NCI-H510A (cell line): ENCODE measurements around the gene ST3GAL4.
"Not testable (repeated sequence)": the region's sequence is repeated elsewhere in the genome, so short reads cannot be mapped to it uniquely, and the experiment has no call there.

Experiments
- DNase-seq: peaks from one replicate; lab custom pipeline; 2025; lab: John Stamatoyannopoulos, UW

Gene ST3GAL4

DNA sequence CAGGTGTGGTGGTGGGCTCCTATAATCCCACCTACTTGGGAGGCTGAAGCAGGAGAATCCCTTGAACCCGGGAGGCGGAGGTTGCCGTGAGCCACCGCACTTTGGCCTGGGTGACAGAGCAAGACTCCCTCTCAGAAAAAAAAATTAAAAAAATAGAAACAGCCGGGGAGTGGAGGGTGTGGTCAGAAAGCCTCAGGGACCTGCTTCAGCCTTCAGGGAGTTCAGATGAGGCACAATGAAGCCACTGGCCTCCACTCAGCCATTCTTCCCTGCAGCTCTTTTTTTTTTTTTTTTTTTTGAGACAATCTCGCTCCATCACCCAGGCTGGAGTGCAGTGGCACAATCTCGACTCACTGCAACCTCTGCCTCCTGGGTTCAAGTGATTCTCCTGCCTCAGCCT lies 8.5 kb upstream of the ST3GAL4 start:
- DNase-seq: not testable (repeated sequence)

DNA sequence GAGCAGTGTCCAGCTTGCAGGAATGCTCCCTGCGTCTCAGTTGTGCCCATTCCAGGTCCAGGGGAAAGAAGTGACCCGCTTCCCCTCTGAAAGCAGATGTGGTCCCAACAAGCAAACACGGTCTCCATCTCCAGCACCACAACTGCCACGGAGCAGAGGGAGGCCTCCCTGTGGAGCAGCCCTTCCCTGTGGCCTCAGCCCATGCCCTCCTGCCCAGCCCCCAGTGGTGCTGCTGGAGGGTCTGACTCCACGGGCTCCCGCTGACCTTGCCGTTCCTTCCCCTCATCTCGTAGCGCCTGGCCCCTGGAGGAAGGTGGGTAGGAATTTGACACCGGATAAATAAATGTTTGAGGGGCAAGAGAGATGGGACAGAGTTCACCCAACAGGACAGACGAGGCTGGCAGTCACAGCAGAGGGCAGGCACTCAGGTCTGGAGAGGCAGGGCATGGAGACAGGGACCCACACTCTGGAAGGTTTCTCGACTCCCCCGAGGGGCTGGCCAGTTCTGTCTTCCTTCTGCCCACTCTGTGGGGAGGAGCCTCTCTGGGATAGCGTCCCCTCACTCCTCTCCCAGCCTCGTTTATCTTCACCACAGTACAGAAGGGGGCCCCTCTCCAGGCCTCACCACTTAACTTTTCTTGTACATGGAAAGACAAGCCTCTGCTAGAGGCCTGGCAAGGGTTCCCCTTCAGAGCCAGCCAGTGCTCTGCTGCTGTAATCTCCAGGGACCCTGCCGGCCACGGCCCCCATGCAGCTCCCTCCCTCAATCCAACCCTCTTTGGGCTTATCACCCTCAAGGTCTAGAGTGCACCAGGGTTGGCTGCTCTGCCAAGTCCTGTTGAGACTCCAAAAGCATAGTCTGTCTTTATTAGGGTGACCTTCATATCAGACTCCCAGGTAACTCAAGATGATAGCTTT lies 7.5 kb upstream of the ST3GAL4 start:
- no peak for DNase-seq

DNA sequence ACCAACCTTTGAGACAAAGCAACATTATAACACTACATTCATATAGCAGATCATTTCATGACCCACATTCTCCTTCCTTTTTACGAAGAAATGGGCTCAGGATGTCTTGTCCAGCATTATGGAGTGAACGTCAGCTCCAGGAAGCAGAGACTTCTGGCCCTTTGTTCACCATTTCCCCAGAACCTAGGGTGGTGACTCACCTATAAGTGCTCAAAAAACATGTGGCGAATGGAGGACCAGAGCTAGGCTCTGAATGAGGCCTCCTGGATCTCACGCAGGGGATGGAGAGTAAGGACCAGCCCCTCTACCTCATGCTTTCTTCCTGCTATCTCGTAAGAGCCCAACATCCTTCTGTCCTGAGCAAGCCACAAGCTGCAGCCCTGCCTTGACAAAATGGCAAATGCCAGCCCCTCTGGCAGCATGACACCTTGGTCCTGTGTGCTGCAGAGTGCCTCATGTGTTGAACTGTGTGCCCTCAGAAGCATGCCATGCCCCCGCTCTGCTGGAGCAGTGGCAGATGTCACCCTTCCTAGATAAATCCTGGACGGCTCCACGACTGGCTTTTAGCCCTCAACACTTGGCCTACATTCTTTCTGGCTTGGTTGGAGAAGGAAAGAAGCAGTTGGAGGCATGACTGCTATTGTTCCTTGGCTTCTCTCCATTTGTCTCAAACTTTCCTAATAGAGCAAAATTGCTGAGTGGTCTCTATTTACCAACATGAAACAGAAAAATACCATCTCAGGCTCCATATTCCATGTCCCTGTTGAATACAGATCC lies 6.5 kb upstream of the ST3GAL4 start:
- no peak for DNase-seq

DNA sequence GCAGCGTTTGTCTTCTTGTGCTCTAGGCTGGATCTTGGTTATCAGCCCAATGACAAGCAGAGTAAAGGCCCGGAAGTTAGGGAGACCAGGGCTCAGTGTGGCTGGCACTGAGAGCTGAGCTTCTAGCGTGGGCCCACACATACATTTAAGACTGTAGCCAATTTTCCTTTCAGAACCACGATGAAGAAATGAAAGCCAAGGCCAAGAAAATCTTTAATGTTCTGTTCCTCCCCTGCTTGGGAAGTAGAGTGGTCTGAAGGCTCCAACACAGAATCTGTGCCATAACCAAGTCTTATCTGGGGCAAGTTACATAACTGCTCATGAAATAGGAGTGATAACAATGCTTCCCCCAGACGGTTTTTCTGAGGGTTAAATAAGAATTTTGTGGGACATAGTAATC lies 4.7 kb upstream of the ST3GAL4 start:
- no peak for DNase-seq

DNA sequence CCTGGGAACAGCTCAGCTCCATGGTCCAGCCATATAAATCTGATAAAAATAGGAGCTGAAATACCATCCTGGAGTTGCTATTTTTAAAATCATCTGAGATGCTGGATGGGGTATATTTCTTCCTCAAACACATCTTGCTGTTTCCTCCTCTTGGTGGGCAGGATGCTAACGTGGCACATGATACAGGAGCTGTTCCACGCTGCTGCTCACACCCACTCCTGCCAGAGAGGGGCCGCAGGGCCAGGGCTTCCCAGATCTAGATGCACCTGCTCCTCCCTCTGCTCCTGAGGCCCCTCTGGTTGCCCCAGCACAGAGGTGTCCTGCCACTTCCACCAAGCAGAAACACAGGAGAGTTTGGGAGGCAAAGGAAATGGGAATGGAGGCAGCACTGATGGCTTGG lies 3.3 kb upstream of the ST3GAL4 start:
- DNase-seq: no peak

DNA sequence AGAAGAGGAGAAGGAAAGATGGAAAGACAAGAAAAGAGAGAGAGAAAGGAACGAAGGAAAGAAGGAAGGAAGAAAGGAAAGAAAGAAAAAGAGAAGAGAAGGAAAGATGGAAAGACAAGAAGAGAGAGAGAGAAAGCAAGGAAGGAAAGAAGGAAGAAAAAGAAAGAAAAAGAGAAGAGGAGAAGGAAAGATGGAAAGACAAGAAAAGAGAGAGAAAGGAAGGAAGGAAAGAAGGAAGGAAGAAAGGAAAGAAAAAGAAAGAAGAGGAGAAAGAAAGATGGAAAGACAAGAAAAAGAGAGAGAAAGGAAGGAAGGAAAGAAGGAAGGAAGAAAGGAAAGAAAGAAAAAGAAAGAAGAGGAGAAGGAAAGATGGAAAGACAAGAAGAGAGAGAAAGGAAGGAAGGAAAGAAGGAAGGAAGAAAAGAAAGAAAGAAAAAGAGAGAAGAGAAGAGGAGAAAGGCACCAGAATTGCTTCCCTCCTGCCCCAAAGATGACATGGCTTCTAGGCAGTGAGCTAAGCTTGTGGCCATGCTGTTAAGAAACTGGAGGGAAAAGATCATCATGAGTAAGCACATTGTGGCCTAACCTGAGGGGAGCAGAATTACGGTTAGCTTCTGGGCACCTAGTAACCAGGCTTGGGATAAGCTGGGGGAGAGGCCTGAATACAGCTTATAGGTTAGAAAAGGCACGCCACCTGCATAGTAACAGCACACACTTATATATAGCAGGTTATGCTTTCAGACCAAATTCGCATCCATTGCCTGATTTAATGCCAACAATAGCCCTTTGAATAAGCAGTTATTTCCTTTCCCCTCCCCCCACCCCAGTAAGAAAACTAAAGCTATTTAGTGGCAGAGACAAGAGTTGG lies 2.3 kb upstream of the ST3GAL4 start:
- no peak for DNase-seq

DNA sequence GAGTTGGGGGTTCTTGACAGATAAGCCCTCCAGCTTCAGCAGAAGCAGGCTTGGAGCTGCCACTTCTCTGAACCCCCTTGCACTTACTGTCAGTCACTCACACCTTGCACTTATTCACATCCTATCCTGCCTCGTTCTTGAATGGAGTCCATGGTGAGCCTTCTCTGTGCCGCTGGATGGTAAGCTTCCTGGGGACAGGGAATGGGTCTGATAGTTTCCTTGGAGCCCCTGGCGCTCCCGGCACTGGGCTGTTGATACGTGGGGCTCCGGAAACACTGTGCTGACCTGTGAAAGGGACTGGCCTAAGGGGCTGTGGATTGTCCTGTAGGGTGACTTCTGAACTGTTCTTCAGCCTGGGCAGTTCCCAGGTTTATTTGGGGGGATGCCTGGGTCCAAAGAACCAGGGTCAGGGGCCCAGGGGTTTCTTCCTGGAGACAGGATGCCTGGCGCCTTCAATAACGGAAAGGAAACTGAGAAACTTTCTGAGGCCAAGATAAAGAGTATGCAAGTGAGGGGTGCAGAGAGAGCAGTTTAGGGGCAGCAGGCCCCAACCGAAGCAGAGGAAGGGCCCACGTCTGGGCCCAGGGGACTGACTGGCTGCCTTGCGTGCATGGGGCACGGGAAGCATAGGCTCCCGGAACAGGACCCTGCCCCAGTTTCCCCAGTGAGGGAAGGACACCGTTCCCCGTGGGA lies 709 bp upstream of the ST3GAL4 start:
- DNase-seq: no peak

DNA sequence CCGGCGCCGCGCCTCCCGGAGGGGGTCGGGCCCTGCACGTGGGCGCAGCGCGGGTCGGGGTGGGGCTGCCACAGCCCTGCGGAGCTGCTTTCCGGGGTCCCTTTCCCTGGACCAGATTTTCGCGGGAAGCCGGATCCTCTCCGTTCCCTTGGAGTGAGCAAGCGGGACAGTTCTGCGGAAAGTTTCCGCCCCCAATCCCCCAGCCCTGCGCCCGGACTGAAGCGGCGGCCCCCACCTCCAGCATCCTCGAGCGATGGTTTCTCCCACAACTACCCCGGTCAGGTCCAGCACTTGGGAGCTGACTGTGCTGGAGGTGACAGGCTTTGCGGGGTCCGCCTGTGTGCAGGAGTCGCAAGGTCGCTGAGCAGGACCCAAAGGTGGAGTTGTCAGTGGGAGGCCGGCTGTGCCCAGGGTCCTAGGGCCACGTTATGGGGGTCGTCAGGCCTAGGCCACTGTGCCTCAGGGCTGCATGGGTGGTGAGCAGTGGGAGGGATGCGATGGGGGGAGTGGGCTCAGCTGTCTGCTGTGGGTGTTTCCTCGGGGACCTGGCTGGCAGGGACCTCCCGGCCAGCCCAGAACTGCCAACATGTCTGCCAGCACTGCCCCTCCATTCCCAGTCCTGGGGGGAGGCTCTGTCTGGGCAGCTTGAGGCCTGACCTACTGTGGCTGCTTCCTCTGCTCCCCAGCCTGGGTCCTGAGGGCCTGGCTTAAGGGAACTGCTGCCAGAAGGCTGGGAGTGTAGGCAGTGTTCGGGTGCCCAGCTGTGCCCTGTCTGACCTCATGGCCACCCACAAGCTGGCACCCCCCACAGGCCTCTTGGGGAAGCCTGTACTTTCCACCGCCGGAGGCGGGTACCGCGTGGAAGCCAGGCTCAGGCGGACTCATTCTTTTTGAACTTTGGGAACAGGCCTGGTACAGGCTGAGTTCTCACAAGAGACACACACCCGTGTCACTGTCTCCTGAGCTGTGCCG lies 726 bp downstream of the ST3GAL4 start:
- DNase-seq: no peak

DNA sequence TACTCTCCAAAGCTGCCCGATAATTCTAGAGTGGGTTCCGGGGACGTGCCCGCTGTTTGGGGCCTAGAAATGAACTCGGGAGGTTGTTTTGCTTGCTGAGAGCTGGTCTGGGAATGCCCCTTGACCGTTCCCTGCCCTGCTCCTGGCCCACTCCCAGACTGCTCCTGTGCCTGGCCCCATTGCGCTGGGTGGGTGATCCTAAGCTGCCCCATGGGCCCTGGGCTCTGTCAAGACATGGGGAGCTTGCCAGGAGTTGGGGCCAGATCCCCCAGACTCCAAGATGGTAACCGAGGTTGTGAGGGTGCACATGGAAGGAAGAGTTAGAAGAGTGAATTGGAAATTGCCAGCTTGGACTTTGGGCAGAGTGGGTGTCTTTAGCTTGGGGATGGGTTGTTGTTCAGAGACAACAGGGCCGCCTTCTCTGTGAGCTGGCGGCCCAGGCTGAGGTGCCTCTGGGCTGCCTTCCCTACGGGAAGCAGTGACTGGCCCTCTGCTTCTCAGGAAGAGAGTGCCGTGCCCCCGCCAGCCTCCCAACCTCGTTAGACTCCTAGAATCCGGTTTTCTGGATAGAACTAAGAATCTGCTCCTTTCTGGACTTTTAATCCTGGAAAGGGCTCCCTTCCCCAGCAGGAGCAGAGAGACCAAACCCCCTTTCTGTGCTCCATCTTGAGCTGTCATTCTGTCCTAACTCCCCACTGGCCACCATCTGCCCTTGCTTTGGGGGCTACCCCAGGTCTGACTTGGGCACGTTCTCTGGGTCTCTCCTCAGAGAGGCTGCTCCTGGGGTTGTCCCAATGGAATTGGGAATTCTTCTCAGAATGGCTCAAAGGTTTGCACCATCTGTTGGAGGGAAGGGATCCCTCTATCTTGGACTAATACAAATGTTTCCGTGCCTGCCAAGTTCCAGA lies 1.8 kb downstream of the ST3GAL4 start:
- no peak for DNase-seq

DNA sequence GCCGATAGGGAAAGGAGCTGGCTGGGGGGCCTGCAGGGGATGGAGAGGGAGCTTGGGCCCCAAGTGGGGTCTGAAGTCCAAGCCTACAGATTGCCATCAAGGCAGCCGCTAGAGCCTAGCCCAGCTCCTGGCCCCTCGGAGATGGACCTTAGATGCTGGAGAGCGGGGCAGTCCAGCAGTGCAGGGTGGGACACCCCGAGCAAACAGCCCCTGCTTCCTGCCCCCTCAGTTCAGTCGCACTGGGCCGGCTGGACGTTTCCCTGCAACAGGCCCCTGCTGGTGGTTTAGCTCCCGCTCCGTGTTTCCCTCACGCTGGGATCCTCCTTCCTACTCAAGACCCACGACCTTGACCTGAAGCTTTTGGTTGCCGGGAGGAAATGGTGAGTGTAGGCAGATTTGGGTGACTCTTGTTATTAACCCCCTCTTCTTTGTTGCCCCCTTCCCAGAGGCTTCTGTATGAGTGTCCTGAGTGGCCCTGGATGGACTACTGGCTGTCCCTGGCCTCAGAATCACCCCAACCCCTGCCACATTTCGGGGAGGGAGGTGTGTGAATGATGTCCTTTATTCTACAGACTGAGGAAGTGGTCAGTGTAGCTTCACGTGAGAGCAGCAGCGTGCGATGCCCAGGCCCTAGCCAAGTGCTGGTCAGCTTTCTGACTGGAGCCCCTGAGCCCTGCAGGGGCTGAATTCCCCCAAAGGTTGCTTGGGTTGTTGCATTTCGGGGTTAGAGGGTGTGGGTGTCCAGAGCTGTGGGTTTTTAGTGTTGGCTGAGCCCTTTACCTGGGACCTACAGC lies 2.7 kb downstream of the ST3GAL4 start:
- no peak for DNase-seq

DNA sequence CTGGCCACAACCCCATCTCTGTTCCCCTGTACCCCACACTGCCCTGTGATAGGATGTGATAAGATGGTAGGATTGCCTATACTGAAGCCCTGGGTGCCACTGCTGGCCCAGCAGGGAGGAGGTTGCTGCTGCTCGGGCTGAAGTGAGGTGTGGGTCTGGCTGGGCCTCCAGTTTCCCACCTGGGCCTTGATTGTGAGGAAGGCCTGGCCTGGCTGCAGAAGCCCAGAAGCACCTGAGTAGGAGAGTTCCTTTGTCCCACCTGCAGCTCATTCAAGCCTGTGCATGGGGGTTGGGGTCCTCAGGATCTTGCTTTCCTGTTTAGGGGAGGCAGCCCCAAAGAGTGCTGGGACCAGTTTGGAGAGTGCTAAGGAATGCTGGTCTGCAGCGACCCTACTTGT lies 3.3 kb downstream of the ST3GAL4 start:
- no peak for DNase-seq

DNA sequence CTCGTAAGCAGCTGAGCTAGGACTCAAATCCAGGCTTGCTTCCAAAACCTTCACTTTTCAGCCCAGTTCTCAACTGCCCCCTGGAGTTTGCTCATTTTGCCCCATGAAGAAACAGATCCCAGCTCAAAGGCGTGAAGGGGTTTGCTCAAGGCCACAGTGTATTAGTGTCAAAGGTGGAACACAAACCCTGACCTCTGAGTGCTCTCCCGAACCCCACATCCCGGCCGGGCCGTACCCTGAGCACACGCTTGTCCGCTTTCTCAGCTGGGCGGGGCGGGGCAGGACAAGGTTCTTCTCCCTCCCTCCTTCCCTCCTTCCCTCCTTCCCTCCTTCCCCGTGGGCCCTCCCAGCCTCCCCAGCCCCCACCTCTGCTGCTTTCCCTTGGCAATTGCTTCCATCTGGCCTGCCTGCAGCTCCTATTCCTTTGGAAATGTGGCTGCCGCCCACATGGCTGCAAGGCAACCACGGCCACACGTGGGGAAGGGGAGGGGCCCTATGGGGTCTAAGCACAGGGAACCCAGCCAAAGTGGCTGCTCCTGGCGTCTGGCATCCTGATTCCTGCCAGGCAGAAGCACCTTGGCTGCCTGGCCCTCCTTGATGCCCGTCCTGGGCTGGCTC lies 4.1 kb downstream of the ST3GAL4 start:
- no peak for DNase-seq

DNA sequence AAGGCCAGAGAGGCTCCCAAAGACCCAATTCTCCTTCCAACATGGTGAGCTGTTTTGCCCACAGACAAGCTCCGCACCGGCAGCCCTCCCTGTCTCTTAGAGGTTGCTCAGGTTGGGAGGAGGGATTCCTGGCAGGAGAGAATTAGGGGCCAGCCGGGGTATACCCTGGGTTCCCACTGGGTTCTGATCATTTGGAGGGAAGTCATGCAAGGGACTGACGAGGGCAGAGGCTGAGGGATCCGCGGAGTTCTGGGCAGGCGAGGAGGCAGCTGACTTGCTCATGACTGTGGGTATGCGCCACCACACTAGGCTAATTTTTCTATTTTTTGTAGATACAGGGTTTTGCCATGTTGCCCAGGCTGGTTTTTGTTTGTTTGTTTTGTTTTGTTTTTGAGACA lies 4.6 kb downstream of the ST3GAL4 start:
- no peak for DNase-seq

DNA sequence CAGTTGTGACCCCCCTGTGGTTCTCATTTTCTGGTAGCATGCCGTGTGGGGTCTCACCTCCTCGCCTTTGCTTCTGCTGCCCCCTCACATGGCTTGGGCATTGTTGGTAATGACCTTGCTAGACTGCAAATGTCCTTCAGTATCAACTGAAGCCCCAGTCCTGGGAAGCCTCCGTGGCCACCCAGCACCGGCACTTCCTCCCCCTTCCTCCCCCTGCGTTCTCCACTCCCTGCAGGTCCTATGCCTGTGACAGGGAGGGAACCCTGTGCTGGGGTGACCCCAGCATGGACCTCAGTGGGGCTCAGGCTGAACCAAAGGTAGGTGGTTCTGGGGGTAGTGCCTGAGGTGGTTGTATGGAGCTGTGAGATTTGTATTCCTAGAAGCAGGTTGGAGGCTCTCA lies 5.9 kb downstream of the ST3GAL4 start:
- no peak for DNase-seq

DNA sequence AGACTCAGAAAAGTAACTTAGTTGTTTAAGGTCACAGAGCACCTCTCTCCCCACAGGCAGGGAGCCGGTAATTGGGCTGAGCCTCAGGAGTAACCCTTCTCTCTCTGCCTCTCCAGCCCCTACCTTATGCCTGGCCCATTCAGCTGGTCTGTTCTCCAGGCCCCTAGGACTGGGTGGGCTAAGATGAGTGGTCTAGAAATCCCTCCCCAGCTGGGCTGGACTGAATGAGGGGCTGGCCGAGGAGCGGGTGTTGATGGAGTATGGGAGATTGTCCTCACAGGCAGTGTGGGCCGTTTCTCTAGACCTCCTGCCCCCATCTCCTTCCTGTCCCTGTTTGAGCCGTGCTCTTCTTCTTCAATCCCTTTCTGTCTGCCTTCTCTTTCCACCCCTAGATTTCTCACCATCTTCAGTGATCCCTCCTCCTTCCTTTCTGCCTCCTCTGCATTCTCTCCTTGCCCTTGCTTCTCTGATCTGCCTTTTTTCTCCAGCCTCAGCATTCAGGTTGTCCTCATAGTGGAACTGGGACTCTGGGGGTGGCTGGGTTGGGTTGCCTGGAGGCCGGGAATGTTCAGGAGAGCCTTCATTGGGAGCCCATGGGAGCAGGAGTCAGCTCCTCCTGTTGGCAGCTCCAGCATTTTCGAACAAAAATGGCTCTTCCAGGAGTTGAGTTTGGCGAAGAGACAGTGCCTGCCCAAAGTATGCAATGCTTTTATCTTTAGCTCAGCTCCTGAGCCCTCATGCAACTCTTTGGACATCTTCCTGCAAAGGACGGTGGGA lies 7.6 kb downstream of the ST3GAL4 start:
- DNase-seq: no peak

DNA sequence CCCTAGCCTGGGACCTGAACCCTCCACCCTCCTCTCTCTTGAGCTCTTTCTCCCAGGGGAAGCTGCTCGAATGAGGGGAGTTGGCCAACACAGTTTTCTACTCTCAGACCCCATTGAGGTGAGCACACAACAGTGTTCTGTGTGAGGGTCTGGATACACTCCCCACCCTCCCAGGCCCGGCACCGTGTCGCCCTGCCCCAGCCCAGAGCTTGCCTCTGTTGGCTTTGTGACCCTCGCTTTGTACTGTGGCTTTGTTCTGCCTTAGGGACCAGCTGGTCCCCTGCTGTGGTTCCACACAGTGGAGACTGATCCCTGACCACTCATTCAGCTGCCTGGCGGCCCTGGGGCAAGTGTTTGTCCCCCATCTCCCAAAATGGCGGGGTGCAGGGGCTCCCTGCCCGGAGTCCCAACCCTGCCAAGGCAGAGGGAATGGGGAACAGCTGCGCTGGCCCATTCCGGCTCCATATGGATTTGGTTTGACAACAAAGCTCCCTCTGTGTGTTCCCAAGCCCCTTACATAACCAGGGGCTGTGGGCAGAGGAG lies 8.3 kb downstream of the ST3GAL4 start:
- no peak for DNase-seq

DNA sequence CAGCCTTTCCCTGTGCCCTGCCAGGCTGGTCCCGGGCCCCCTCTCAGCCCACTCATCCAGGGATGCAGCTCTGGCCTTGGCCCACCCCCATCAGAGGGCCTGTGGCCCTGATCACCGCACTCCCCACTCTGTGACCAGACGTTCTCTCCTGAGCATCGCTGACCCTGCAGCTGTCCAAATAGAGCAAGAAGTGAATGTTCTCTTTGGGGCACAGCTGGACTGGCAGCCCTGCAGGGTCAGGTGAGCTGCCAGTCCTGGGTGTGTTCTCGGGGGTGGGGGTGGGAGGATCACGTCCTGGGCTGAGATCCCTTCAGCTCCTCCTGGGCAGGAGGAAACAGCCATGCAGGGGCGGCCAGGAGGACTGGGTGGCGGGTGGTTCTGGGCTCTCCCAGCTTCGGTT lies 9.2 kb downstream of the ST3GAL4 start:
- not testable (repeated sequence) for DNase-seq
